Middle frontal gyrus (tissue), 1 donor: Measurements from ENCODE around the gene POLA1.

ENCODE experiments used
- DNase-seq: peaks from one replicate; pipeline ENCODE4 v3.0.0-alpha.2; 2015; ENCODE audit warnings: low spot score; ENCODE audit errors: extremely low spot score

Gene POLA1

DNA sequence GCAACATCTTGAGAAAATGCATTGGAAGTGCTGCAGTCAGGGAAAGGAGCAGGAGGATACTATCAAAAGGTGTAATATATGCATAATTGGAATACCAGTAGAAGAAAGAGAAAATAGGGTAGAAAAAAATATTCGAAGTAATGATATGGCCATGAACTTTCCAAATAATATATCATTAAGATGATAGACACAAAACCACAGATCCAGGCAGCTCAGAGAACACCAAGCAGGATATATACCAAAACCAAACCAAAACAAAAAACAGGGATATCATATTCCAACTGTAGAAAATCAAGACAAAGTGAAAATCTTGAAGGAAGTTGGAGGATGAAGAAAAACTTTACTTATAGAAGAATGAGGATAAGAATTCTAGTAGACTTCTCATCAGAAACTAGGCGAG, 9.7 kb upstream of the POLA1 start:
- no peak for DNase-seq

- no peak for DNase-seq
Measured at GRCh38 chrX:24692305-24692704, 1.4 kb upstream of the POLA1 start.

DNA sequence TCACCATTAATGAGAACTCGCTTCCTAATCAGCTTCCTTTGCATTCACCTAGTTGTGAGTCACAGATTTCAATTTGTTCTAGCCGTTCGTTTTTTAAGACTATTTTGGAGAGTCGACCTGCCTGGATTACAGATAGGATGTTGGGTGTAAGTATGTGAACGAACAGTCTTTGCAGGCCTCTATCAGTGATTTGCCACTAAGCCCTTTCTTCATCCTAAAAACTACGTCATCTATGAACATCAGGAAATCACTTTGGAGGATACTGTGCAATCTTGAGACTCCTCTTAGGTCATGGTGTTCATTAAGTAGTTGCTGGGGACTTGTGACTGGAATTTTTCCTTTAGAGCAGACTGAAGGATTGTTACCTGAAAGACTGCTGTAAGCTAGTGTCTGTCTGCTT, 1.1 kb downstream of the POLA1 start:
- DNase-seq, result no peak

DNA sequence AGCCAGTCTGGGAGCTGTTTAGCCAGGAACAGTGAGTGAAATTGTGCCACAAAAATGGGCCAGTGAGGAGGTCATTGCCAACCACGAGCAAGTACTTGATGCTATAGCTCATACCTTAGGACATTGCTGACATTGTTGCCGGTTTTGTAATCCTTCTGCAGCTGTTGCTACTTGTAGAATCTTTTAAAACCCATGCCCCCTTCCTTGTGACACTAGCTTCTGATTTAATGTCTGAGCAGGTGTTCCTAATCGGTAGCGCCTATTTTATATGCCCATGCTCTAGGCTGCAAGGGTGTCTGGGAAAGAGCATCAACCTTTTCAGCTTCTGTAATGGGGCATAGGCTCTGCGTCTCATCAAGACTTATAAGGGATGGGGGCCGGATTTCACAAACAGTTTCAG, 2.6 kb downstream of the POLA1 start:
- no peak for DNase-seq

GRCh38 chrX:24702362-24703184, 8.9 kb downstream of the POLA1 start:
- DNase-seq, result no peak

DNA sequence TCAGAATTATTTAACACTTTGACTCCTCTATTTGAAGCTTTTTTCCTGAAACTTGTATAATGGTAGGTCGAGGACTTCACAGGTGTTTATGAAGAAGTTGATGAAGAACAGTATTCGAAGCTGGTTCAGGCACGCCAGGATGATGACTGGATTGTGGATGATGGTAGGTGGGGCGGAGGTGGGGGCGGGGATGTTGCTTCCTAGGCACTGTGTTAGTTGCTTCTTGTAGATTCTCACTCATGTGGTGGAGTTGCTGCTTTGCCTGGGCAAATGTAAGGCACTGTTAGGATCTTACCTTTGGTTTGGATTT, 9.4 kb downstream of the POLA1 start:
- DNase-seq, result no peak

DNA sequence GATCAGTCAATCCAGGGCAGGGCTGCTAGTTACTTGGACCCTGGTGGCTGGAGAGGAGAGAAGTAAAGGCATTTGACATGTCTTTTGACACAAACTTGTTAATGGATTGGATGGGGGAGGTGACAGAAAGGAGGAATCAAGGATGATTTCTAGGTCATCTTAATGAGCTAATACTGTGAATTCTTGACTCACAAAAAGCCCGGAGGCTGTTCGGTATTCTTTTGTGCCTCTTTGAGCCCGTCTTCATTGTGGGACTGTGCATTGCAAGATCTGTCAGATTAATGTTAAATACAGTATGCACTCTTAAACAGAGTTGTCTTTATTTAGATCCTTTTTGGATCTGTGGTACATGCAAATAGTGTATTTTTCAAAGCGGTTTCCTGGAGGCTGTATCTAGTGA, 25.1 kb downstream of the POLA1 start:
- DNase-seq, result no peak

GRCh38 chrX:24720036-24720435, 26.3 kb downstream of the POLA1 start:
- no peak for DNase-seq

DNA sequence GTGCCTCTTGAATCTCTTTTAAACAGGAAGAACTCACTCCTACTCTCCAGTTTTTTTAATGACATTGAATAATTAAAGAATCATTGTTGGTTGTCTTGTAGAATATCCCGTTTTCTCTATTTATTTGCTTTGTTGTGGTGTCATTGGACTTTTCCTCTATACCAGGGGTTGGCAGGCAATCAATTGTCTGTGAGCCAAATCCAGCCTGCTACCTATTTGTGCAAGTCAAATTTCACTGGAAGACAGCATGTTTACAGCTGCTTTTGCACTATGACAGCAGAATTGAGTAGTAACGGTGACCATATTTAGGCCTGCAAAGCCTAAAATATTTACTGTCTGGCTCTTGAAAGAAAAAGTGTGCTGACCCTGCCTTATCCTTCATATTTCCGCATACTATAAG, 34.8 kb downstream of the POLA1 start:
- DNase-seq, result no peak

- no peak for DNase-seq
Measured at GRCh38 chrX:24732766-24733500, 39.2 kb downstream of the POLA1 start.

GRCh38 chrX:24741330-24741729, 47.6 kb downstream of the POLA1 start:
- no peak for DNase-seq

- DNase-seq, result no peak
Measured at GRCh38 chrX:24748196-24748595, 54.5 kb downstream of the POLA1 start.

DNA sequence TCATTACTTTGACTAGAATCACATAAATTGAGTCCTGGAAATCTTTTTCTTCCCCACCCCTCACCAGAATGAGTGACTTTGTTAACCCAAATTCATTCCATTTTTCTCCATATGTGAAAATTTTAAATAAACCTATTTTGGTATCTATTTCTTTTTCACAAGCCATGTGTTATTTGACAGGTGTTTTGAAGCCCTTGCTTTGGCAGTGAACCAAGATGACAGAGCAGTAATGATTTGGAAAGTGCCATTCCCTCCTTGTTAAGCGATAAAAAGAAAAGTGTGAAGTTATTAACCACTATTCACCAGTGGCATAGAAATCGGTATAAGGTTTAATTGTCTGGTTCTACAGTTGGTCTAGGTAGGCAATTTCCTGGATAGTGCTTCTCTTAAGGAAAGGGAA, 66.1 kb downstream of the POLA1 start:
- DNase-seq, result no peak

GRCh38 chrX:24760363-24761000, 66.8 kb downstream of the POLA1 start:
- no peak for DNase-seq

DNA sequence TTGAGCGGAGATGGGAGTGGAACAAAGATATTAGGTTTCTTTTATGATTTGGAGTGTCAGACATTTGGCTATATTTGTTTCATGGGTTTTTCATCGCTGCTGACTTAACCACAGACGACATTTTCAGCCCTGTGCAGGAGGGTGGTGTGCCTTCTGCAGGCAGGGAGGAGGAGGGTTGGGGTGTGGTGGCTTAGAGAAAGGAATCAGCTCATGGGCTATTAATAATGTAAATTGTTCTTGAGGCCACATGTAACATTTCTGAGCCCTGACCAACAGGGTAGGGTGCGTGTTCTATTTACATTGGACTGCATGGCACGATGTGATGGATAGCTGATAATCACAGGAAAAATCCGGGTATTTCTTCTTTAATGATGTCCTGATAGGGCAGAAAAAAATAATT, 67.6 kb downstream of the POLA1 start:
- no peak for DNase-seq

GRCh38 chrX:24763989-24764388, 70.3 kb downstream of the POLA1 start:
- DNase-seq, result no peak

- DNase-seq, result no peak
Measured at GRCh38 chrX:24767557-24767956, 73.8 kb downstream of the POLA1 start.

DNA sequence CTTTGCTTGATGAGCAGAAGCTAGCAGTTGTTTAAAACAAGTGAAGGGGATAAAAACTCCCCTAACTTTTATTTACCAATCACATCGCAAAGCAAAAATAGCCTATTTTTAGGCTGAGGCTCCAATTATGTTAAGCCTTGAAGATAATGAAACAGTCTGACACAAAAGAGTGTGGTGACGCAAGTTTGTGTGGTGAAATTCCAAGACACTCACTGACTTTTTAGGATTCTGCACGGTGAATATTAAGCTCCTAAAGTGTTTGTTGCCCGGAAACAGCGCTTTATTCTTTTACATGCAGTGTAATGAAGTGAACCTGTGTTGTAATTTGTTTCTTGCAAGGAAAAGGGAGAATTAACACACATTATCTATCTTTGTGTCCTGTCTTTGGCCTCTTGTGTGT, 74.8 kb downstream of the POLA1 start:
- DNase-seq, result no peak

DNA sequence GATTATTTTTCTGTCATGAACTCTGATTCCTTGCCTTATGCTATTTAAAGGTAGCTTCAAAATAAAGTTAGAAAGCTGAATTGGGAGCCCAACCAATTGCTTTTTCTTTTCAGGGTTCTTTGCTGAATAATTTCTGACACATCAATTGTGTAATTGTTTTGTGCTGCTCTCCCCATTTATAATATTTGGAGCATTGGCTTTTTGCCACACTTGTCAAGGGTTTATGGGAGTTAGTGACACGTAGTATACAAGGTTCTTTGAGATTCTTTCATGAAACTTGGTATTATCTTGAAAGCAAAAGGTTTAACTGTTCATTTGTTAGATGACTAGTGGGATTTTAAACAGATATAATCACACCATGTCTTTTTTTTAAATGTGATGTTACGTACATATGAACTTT, 80.9 kb downstream of the POLA1 start:
- no peak for DNase-seq

- no peak for DNase-seq
Measured at GRCh38 chrX:24775891-24776290, 82.2 kb downstream of the POLA1 start.

GRCh38 chrX:24777660-24778059, 83.9 kb downstream of the POLA1 start:
- no peak for DNase-seq

DNA sequence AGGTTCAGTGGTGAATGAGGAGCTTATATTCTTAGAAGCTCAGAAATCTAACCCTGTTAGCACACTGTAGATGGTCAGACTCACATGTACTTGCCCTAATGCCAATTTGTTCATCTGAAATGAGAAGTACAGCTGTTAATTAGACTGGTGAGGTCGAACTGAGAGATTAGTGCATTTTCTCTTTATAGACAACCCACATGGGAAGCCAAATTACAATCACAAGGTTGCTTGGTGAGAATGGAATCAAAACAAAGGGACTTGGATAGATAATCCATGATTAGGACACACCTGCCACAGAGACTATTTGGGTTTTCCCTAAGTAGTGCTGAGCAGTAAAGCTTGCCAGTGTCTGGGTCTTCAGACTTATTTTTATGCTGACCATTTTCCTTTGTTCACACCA, 88.3 kb downstream of the POLA1 start:
- no peak for DNase-seq

DNA sequence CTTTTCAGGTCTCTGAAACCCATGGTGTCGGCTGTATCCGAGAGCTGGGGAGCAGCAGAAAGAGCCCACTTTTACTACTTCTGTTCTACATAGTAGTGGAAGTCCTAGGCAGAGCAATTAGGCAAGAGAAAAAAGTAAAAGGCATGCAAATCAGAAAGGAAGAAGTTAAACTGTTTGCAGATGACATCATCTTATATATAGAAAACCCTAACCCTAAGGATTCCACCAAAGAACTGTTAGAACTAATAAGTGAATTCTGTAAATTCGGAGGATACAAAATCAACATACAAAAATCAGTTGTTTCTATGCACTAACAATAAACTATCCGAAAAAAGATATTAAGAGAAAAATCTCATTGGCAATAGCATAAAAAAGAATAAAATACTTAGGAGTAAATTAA, 95.3 kb downstream of the POLA1 start:
- no peak for DNase-seq
